H9 (cell line): ENCODE measurements around the gene APOA4. TPM values are rescaled to one million over a fixed set of nuclear protein-coding genes. Genes with fewer than 3 reads are reported as not detected.

Experiments
- DNase-seq: peaks from one replicate; pipeline ENCODE4 v3.0.0-alpha.2; 2017
- H2AFZ ChIP-seq: one replicate; pipeline ENCODE4 v1.6.1; 2013; ENCODE audit warnings: mild to moderate bottlenecking, low read length, control low read depth, moderate library complexity
- H2AK5ac ChIP-seq: 2 replicates; pipeline ENCODE4 v1.6.1; 2013; ENCODE audit warnings: low read length, control low read depth, mixed read lengths; ENCODE audit not compliant: insufficient read length
- H2BK120ac ChIP-seq: one replicate; pipeline ENCODE4 v1.6.1; 2013; ENCODE audit warnings: low read depth, mild to moderate bottlenecking, low read length, control low read depth, inconsistent platforms; ENCODE audit not compliant: poor library complexity, severe bottlenecking
- H2BK12ac ChIP-seq: 2 replicates; pipeline ENCODE4 v1.6.1; 2013; ENCODE audit warnings: low read length, control low read depth, mixed read lengths, low read depth; ENCODE audit not compliant: insufficient read length
- H2BK15ac ChIP-seq: 2 replicates; pipeline ENCODE4 v1.6.1; 2013; ENCODE audit warnings: low read depth, low read length, control low read depth
- H2BK20ac ChIP-seq: one replicate; pipeline ENCODE4 v1.6.1; 2013; ENCODE audit warnings: low read depth, mild to moderate bottlenecking, low read length, control low read depth, inconsistent platforms; ENCODE audit not compliant: poor library complexity, severe bottlenecking
- H2BK5ac ChIP-seq: 2 replicates; pipeline ENCODE4 v1.6.1; 2013; ENCODE audit warnings: low read length, control low read depth, mixed read lengths; ENCODE audit not compliant: insufficient read length
- H3K14ac ChIP-seq: 2 replicates; pipeline ENCODE4 v1.6.1; 2013; ENCODE audit warnings: low read length, control low read depth; ENCODE audit not compliant: insufficient read depth
- H3K18ac ChIP-seq: 2 replicates; pipeline ENCODE4 v1.6.1; 2013; ENCODE audit warnings: low read depth, mild to moderate bottlenecking, mixed read lengths, low read length, control low read depth; ENCODE audit not compliant: insufficient read length
- H3K23ac ChIP-seq: 2 replicates; pipeline ENCODE4 v1.6.1; 2013; ENCODE audit warnings: low read length, control low read depth, mixed read lengths, low read depth; ENCODE audit not compliant: insufficient read length
- H3K23me2 ChIP-seq: 2 replicates; pipeline ENCODE4 v1.6.1; 2013; ENCODE audit warnings: low read depth, mild to moderate bottlenecking, mixed read lengths, low read length, control low read depth; ENCODE audit not compliant: insufficient read length, poor library complexity, severe bottlenecking
- H3K27ac ChIP-seq: 2 replicates; pipeline ENCODE4 v1.5.1; 2013; ENCODE audit warnings: low read length, control low read depth, mixed read lengths, low read depth; ENCODE audit not compliant: insufficient read length
- H3K27me3 ChIP-seq: 2 replicates; pipeline ENCODE4 v1.6.1; 2013; ENCODE audit warnings: low read length, control low read depth, inconsistent platforms; ENCODE audit not compliant: insufficient read depth
- H3K4ac ChIP-seq: 2 replicates; pipeline ENCODE4 v1.6.1; 2013; ENCODE audit warnings: low read depth, mild to moderate bottlenecking, control low read depth, inconsistent platforms, low read length, moderate library complexity
- H3K4me1 ChIP-seq: 2 replicates; pipeline ENCODE4 v1.6.1; 2013; ENCODE audit warnings: low read length, control low read depth, inconsistent platforms; ENCODE audit not compliant: insufficient read depth
- H3K4me2 ChIP-seq: 2 replicates; pipeline ENCODE4 v1.6.1; 2013; ENCODE audit warnings: low read length, control low read depth, mixed read lengths; ENCODE audit not compliant: insufficient read length, insufficient read depth
- H3K56ac ChIP-seq: 2 replicates; pipeline ENCODE4 v1.6.1; 2013; ENCODE audit warnings: low read depth, mild to moderate bottlenecking, mixed read lengths, low read length, control low read depth; ENCODE audit not compliant: insufficient read length
- H3K79me1 ChIP-seq: 2 replicates; pipeline ENCODE4 v1.6.1; 2013; ENCODE audit warnings: low read depth, mild to moderate bottlenecking, moderate library complexity, low read length, control low read depth, inconsistent platforms; ENCODE audit not compliant: insufficient read depth, poor library complexity, severe bottlenecking
- H3K79me2 ChIP-seq: 2 replicates; pipeline ENCODE4 v1.6.1; 2013; ENCODE audit warnings: low read length, control low read depth, inconsistent platforms; ENCODE audit not compliant: insufficient read depth
- H3K9ac ChIP-seq: 2 replicates; pipeline ENCODE4 v1.6.1; 2013; ENCODE audit warnings: low read length, control low read depth, mixed read lengths; ENCODE audit not compliant: insufficient read length; ENCODE audit errors: extremely low read depth
- H3K9me3 ChIP-seq: one replicate; pipeline ENCODE4 v1.6.1; 2013; ENCODE audit warnings: low read depth, low read length, inconsistent platforms; ENCODE audit not compliant: control insufficient read depth
- H3T11ph ChIP-seq: one replicate; pipeline ENCODE4 v1.6.1; 2013; ENCODE audit warnings: mild to moderate bottlenecking, low read length, control low read depth, inconsistent platforms
- H4K20me1 ChIP-seq: one replicate; pipeline ENCODE4 v1.6.1; 2013; ENCODE audit not compliant: control insufficient read depth, insufficient read length, insufficient read depth
- H4K5ac ChIP-seq: 2 replicates; pipeline ENCODE4 v1.6.1; 2013; ENCODE audit warnings: low read depth, mild to moderate bottlenecking, mixed read lengths, low read length, control low read depth; ENCODE audit not compliant: insufficient read length
- H4K8ac ChIP-seq: replicated peaks from 2 replicates; pipeline ENCODE4 v1.6.1; 2013; ENCODE audit warnings: low read length, control low read depth, mixed read lengths, low read depth; ENCODE audit not compliant: insufficient read length
- H4K91ac ChIP-seq: 2 replicates; pipeline ENCODE4 v1.6.1; 2013; ENCODE audit warnings: low read depth, mild to moderate bottlenecking, moderate library complexity, mixed read lengths, low read length, control low read depth; ENCODE audit not compliant: insufficient read length
- H3K27ac Mint-ChIP-seq, 3 experiments: 2 replicates in 2 of 3; 3 replicates in 1 of 3; pipeline ENCODE4 v1.8.0; 2020 to 2021; ENCODE audit warnings: mixed read lengths in 3 of 3, mild to moderate bottlenecking in 1 of 3, moderate library complexity in 1 of 3
- H3K27me3 Mint-ChIP-seq: 2 replicates; pipeline ENCODE4 v1.8.0; 2021; ENCODE audit warnings: low read depth, mild to moderate bottlenecking, moderate library complexity, mixed read lengths
- H3K36me3 Mint-ChIP-seq, 3 experiments: 2 replicates in 2 of 3; 3 replicates in 1 of 3; pipeline ENCODE4 v1.8.0; 2020 to 2021; ENCODE audit warnings: low read depth in 3 of 3, mixed read lengths in 3 of 3; ENCODE audit not compliant: insufficient read depth in 1 of 3
- H3K4me1 Mint-ChIP-seq, 2 experiments: 2 replicates each; pipeline ENCODE4 v1.8.0; 2020; ENCODE audit warnings: mixed read lengths in 2 of 2
- H3K4me3 Mint-ChIP-seq, 2 experiments: 2 replicates in 1 of 2; 3 replicates in 1 of 2; pipeline ENCODE4 v1.8.0; 2020 to 2021; ENCODE audit warnings: mild to moderate bottlenecking in 2 of 2, mixed read lengths in 2 of 2, moderate library complexity in 1 of 2
- H3K9me3 Mint-ChIP-seq, 2 experiments: 2 replicates in 1 of 2; 3 replicates in 1 of 2; pipeline ENCODE4 v1.8.0; 2020; ENCODE audit warnings: mild to moderate bottlenecking in 2 of 2, mixed read lengths in 2 of 2, moderate library complexity in 1 of 2
- WGBS: extraction: QIAGEN DNeasy Blood & Tissue Kit; methylation state at CpG from one replicate; pipeline ENCODE4 v1.1.7; 2013; ENCODE audit warnings: missing lambda C conversion rate, low lambda C conversion rate, mixed read lengths; ENCODE audit not compliant: insufficient read length; ENCODE audit errors: extremely low coverage; 5-methylcytosine and 5-hydroxymethylcytosine counted together
- total RNA-seq: library from RNA; stranded (reverse); gene quantifications from 2 replicates; pipeline ENCODE4 v1.2.1, GENCODE V29; 2021
- TF ChIP-seq, protein P1 (sequence below): fragments of 200-600 bp; sonication (generic); conservative IDR thresholded peaks from 3 replicates; pipeline ENCODE4 v1.8.0; 2021; ENCODE audit warnings: antibody characterized with exemption, mild to moderate bottlenecking

Gene APOA4
- total RNA-seq, 1 experiment from 2014 or later: not detected

DNA sequence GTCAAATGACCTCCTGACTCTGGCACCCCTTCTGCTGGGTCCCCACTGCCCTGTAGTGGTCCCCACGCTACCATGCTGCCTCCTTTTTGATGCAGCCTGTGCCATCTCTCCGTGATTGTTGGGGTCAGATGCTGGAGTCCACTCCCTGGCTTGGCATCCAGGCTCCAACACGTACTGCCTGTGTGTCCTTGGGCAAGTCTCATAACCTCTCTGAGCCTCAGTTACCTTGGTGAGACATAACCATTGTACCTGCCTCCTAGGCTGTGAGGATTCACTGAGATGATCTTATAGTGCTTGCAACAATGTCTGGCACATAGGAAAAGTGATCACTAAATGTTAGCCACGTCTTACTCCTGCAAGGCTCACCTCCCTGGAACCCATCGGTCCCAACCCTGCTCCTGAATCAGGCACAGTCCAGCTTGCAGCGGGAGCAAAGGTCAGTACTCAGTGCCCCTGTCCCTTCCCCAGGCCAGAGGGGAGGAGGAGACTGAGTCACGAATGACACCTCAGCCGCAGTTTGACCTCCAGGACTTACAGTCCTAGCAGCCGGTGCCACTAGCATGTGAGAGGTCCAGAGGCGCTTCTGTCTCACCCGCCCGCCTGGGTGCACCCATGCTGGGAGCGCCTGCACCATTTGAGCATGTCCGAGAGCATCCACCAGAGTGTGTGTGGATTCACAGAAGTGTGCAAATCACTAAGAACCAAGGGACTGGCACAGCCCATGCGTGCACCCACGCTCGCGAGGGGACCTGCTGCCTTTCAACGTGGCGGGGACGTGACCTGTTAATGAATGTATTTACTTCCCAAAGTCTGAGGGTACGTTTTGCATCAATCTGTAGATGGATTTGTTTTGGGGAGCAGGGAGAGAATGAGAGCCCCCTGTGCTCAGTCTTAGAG lies 3.0 kb upstream of the APOA4 start:
- no peaks in the 10 kb centered on the region for H3K27me3 ChIP-seq
- H2BK20ac ChIP-seq: no peak overlapping the region
- no peak overlapping the region; a peak in 1 of 7 replicates for H3K27ac Mint-ChIP-seq
- no peak overlapping the region for H3K4ac ChIP-seq
- no peak overlapping the region for H3K27ac ChIP-seq
- no peaks in the 10 kb centered on the region; the same call in 1 of the 2 replicates for H3K4me1 ChIP-seq
- no peak overlapping the region for H3K4me3 Mint-ChIP-seq
- H3K23me2 ChIP-seq: no peaks in the 10 kb centered on the region
- H3K4me1 Mint-ChIP-seq: peaks cover 5 to 12% of the 10 kb centered on the region in 2 experiments
- no peak overlapping the region for H3K18ac ChIP-seq
- TF ChIP-seq, protein P1, sequence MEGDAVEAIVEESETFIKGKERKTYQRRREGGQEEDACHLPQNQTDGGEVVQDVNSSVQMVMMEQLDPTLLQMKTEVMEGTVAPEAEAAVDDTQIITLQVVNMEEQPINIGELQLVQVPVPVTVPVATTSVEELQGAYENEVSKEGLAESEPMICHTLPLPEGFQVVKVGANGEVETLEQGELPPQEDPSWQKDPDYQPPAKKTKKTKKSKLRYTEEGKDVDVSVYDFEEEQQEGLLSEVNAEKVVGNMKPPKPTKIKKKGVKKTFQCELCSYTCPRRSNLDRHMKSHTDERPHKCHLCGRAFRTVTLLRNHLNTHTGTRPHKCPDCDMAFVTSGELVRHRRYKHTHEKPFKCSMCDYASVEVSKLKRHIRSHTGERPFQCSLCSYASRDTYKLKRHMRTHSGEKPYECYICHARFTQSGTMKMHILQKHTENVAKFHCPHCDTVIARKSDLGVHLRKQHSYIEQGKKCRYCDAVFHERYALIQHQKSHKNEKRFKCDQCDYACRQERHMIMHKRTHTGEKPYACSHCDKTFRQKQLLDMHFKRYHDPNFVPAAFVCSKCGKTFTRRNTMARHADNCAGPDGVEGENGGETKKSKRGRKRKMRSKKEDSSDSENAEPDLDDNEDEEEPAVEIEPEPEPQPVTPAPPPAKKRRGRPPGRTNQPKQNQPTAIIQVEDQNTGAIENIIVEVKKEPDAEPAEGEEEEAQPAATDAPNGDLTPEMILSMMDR: no peak
- H3T11ph ChIP-seq: no peak overlapping the region
- 0 out of 5 replicates have a peak, but pooled peaks cover 0 to under 1% of the 10 kb centered on the region in 2 experiments for H3K9me3 Mint-ChIP-seq
- H3K36me3 Mint-ChIP-seq: no peaks in the 10 kb centered on the region
- no peaks in the 10 kb centered on the region for H3K9me3 ChIP-seq
- WGBS: no CpG with 5 or more reads among the region's 22 CpGs
- H2AK5ac ChIP-seq: no peak overlapping the region
- no peak overlapping the region for H4K8ac ChIP-seq
- no peak overlapping the region for H4K91ac ChIP-seq
- H3K14ac ChIP-seq: no peak overlapping the region
- H3K79me2 ChIP-seq: no peaks in the 10 kb centered on the region
- DNase-seq: no peak
- peaks cover 11% of the 10 kb centered on the region for H3K27me3 Mint-ChIP-seq
- H3K56ac ChIP-seq: no peak overlapping the region
- H3K4me2 ChIP-seq: no peak overlapping the region
- no peak overlapping the region for H2AFZ ChIP-seq
- H4K5ac ChIP-seq: no peak overlapping the region
- H2BK15ac ChIP-seq: no peak overlapping the region
- H3K23ac ChIP-seq: no peak overlapping the region
- no peak overlapping the region for H2BK5ac ChIP-seq
- no peak overlapping the region for H2BK120ac ChIP-seq
- H3K9ac ChIP-seq: no peak overlapping the region
- H3K79me1 ChIP-seq: no peaks in the 10 kb centered on the region
- H4K20me1 ChIP-seq: no peaks in the 10 kb centered on the region
- H2BK12ac ChIP-seq: no peak overlapping the region
